Gastroesophageal sphincter (tissue), 4 donors: ENCODE results near the gene TESPA1. TPM values are rescaled to one million over a fixed set of nuclear protein-coding genes. Genes with fewer than 3 reads are reported as not detected.

Experiments used
- ATAC-seq: fragments of 150-250 bp; one replicate; pipeline ENCODE4 v1.9.1; 2016; ENCODE audit warnings: mild to moderate bottlenecking, moderate library complexity
- H3K27ac ChIP-seq, 4 donors: fragments of 200-600 bp; sonication (generic) in 3 of 4; 1 replicate in 3 of 4; 2 replicates in 1 of 4; pipeline ENCODE4 v1.5.1; 2016 to 2019
- H3K27me3 ChIP-seq: fragments of 200-600 bp; sonication (generic); one replicate; pipeline ENCODE4 v1.5.1; 2019
- H3K36me3 ChIP-seq, 2 donors: fragments of 200-600 bp; sonication (generic); one replicate each; pipeline ENCODE4 v1.5.1; 2019; ENCODE audit warnings: control low read depth in 1 of 2
- H3K4me1 ChIP-seq, 3 donors: fragments of 200-600 bp; sonication (generic); 1 replicate in 2 of 3; 2 replicates in 1 of 3; pipeline ENCODE4 v1.5.1; 2016 to 2019; ENCODE audit warnings: control low read depth in 2 of 3
- H3K4me3 ChIP-seq, 2 donors: fragments of 200-600 bp; sonication (generic); one replicate each; pipeline ENCODE4 v1.5.1; 2019; ENCODE audit warnings: mild to moderate bottlenecking in 1 of 2, moderate library complexity in 1 of 2
- H3K9me3 ChIP-seq, 3 donors: fragments of 200-600 bp; sonication (generic); one replicate each; pipeline ENCODE4 v1.5.1; 2017 to 2019; ENCODE audit warnings: control low read depth in 2 of 3
- EP300 ChIP-seq: sonication (generic); formaldehyde crosslinking; IDR thresholded peaks from one replicate; pipeline ENCODE4 v1.6.1; 2017; ENCODE audit warnings: antibody characterized with exemption, mild to moderate bottlenecking
- POLR2A ChIP-seq, 2 donors: fragments of 450-650 bp; IDR thresholded peaks; one replicate each; pipeline ENCODE4 v1.6.1; 2017; ENCODE audit warnings: antibody characterized with exemption in 2 of 2, mild to moderate bottlenecking in 2 of 2, moderate library complexity in 1 of 2
- POLR2AphosphoS5 ChIP-seq: sonication (generic); formaldehyde crosslinking; IDR thresholded peaks from one replicate; pipeline ENCODE4 v1.6.1; 2017; ENCODE audit warnings: antibody characterized with exemption
- WGBS, 2 donors: methylation state at CpG; one replicate each; pipeline ENCODE4 v1.1.5; 2018; ENCODE audit warnings: low coverage in 1 of 2; 5-methylcytosine and 5-hydroxymethylcytosine counted together
- total RNA-seq, 4 donors: library from RNA; depleted of rRNA; stranded (reverse); fragments of >200 nt; gene quantifications; one replicate each; pipeline ENCODE4 v1.1.0, GENCODE V29; 2016
- TF ChIP-seq, protein P1 (sequence below), 4 experiments: fragments of 200-600 bp in 2 of 4; fragments of 450-650 bp in 2 of 4; sonication (generic) in 1 of 4; IDR thresholded peaks; one replicate each; pipeline ENCODE4 v1.5.1; 2017 to 2019; ENCODE audit warnings: antibody characterized with exemption in 4 of 4, mild to moderate bottlenecking in 2 of 4, moderate library complexity in 2 of 4

TESPA1 gene
- total RNA-seq, 4 donors from 2014 or later = 0.17 to 3.2 (median 1.8) TPM

DNA sequence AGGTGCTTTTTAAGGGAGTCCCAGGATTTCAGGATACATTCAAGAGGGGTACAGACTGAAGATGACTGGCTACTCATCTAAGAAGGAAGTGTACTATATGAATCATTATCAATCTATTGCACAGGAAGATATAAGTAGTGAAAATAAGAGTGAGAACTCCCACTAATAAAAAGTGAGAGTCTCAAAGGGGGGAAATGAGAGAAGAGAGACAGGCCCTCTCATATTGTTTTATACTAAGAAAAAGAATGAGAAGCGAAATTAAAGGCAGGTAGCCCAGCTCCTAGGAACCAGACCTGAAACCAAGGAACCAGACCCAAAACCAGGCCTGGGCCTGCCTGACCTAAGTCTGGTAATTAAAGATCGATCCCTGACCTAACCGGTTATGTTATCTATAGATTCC, 54.6 kb downstream of the TESPA1 start:
- Histone ChIP-seq H3K27me3 (no peaks in the 10 kb centered on the region), H3K4me1 (no peaks in the 10 kb centered on the region), H3K36me3 (no peaks in the 10 kb centered on the region), H3K27ac (no peak overlapping the region), H3K9me3 (peaks cover 0 to 14% (median 0%) of the 10 kb centered on the region in 3 donors), H3K4me3 (no peak overlapping the region)
- no peak for ATAC-seq
- 83 to 96% methylated on average over 3 of the region's 3 CpGs for WGBS, 2 donors
- TF ChIP-seq EP300 (no peak), POLR2AphosphoS5 (no peak), POLR2A (IDR thresholded peaks at IDR 0.05) (no peak)
- TF ChIP-seq, protein P1, sequence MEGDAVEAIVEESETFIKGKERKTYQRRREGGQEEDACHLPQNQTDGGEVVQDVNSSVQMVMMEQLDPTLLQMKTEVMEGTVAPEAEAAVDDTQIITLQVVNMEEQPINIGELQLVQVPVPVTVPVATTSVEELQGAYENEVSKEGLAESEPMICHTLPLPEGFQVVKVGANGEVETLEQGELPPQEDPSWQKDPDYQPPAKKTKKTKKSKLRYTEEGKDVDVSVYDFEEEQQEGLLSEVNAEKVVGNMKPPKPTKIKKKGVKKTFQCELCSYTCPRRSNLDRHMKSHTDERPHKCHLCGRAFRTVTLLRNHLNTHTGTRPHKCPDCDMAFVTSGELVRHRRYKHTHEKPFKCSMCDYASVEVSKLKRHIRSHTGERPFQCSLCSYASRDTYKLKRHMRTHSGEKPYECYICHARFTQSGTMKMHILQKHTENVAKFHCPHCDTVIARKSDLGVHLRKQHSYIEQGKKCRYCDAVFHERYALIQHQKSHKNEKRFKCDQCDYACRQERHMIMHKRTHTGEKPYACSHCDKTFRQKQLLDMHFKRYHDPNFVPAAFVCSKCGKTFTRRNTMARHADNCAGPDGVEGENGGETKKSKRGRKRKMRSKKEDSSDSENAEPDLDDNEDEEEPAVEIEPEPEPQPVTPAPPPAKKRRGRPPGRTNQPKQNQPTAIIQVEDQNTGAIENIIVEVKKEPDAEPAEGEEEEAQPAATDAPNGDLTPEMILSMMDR (IDR thresholded peaks at IDR 0.05) = no peak

GRCh38 chr12:54926246-54926645, 58.3 kb downstream of the TESPA1 start:
- Histone ChIP-seq H3K4me1 (no peaks in the 10 kb centered on the region), H3K36me3 (no peaks in the 10 kb centered on the region), H3K9me3 (peaks cover 0 to 14% (median 0%) of the 10 kb centered on the region in 3 donors), H3K27ac (no peak overlapping the region), H3K27me3 (no peaks in the 10 kb centered on the region), H3K4me3 (no peak overlapping the region)
- no peak for ATAC-seq
- TF ChIP-seq POLR2AphosphoS5 (no peak), POLR2A (IDR thresholded peaks at IDR 0.05) (no peak), EP300 (no peak)
- TF ChIP-seq, protein P1 (IDR thresholded peaks at IDR 0.05) = no peak
- 83% methylated on average over 1 of the region's 1 CpG; no CpG with 5 or more reads in 1 of the 2 donors for WGBS, 2 donors

DNA sequence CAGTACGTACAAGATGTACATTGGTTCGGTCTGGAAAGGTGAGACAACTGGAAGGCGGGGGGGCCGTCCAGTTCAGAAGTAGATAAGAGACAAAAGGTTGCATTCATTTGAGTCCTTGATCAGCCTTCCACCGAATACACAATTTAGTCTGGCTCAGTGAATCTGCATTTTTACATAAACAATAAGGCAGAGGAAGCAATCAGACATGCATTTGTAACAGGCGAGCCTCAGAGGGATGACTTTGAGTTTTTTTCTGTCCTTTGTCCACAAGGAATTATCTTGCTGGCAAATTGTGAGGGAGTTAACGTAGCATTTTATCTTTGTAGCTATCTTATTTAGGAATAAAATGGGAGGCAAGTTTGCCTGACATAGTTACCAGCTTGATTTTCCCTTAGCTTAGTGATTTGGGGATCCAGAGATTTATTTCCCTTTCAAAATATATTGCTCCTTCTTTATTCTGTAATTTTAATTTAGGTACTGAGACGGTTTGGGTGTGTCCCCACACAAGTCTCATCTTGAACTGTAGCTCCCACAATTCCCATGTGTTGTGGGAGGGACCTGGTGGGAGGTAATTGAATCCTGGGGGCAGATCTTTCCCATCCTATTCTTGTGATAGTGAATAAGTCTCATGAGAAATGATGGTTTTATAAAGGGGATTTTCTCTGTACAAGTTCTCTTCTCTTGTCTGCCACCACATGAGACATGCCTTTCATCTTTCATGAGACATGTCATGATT, 59.4 kb downstream of the TESPA1 start:
- peaks cover 0 to 9% (median 0%) of the 10 kb centered on the region in 3 donors for H3K9me3 ChIP-seq
- H3K36me3 ChIP-seq = no peaks in the 10 kb centered on the region
- no peak overlapping the region for H3K27ac ChIP-seq
- no peaks in the 10 kb centered on the region for H3K27me3 ChIP-seq
- H3K4me3 ChIP-seq = no peak overlapping the region
- ATAC-seq = no peak
- 49 to 63% methylated on average over 5 to 8 of the region's 8 CpGs for WGBS, 2 donors
- TF ChIP-seq POLR2A (IDR thresholded peaks at IDR 0.05) = no peak
- no peak for TF ChIP-seq POLR2AphosphoS5
- TF ChIP-seq, protein P1 (IDR thresholded peaks at IDR 0.05) = no peak
- TF ChIP-seq EP300 = no peak
- H3K4me1 ChIP-seq = no peaks in the 10 kb centered on the region

- no peak for ATAC-seq
- WGBS, 2 donors = 80 to 90% methylated on average over 1 to 2 of the region's 21 CpGs
- no peak for TF ChIP-seq POLR2AphosphoS5
- no peak for TF ChIP-seq POLR2A (IDR thresholded peaks at IDR 0.05)
- no peak for TF ChIP-seq EP300
- TF ChIP-seq, protein P1 (IDR thresholded peaks at IDR 0.05) = no peak
These were observed 67.5 kb downstream of the TESPA1 start for GRCh38 chr12:54917001-54917488.

More at GRCh38 chr12:54917001-54917488, 67.5 kb downstream of the TESPA1 start:
- Histone ChIP-seq H3K27ac (no peak overlapping the region), H3K36me3 (no peaks in the 10 kb centered on the region), H3K4me3 (no peak overlapping the region), H3K9me3 (no peaks in the 10 kb centered on the region), H3K4me1 (no peaks in the 10 kb centered on the region), H3K27me3 (peaks cover 6% of the 10 kb centered on the region)

Other genes with a start within 250 kb of the TESPA1 start
- not detected for gene MUCL1, start 130.2 kb downstream of the TESPA1 start, total RNA-seq
- not detected for gene NEUROD4, start 35.2 kb upstream of the TESPA1 start, total RNA-seq
- gene OR9K2, start 141.6 kb upstream of the TESPA1 start, total RNA-seq = not detected
- gene OR10A7, start 236.3 kb upstream of the TESPA1 start, total RNA-seq = not detected